Suprapubic skin (tissue), 4 donors: ENCODE data around the gene KIAA0825.

Experiments
- EP300 ChIP-seq: sonication (generic); formaldehyde crosslinking; IDR thresholded peaks from one replicate; pipeline ENCODE4 v1.6.1; 2017; ENCODE audit warnings: antibody characterized with exemption
- POLR2A ChIP-seq, 2 donors: fragments of 450-650 bp; IDR thresholded peaks; one replicate each; pipeline ENCODE4 v1.6.1; 2017; ENCODE audit warnings: antibody characterized with exemption in 2 of 2, mild to moderate bottlenecking in 2 of 2, moderate library complexity in 2 of 2
- POLR2AphosphoS5 ChIP-seq, 3 donors: sonication (generic); formaldehyde crosslinking; IDR thresholded peaks; one replicate each; pipeline ENCODE4 v1.6.1; 2017; ENCODE audit warnings: antibody characterized with exemption in 3 of 3
- TF ChIP-seq, protein P1 (sequence below), 2 donors: fragments of 200-600 bp in 1 of 2; fragments of 450-650 bp in 1 of 2; sonication (generic) in 1 of 2; IDR thresholded peaks; one replicate each; pipeline ENCODE4 v1.5.1; 2016 to 2019; ENCODE audit warnings: antibody characterized with exemption in 2 of 2, mild to moderate bottlenecking in 1 of 2, moderate library complexity in 1 of 2

DNA sequence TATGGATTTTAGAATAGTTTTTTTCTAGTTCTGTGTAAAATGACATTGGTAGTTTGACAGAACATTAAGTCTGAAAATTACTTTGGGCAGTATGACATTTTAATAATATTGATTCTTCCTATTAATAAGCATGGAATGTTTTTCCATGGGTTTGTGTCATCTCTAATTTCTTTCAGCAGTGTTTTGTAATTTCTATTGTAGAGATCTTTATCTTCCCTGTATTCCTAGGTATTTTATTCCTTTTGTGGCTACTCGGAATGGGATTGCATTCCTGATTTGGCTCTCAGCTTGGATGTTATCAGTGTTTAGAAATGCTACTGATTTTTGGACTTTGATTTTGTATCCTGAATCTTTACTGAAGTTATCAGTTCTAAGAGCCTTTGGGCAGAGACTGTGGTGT, 420.4 kb downstream of the KIAA0825 start:
- TF ChIP-seq POLR2A (IDR thresholded peaks at IDR 0.05) (no peak), POLR2AphosphoS5 (IDR thresholded peaks at IDR 0.05) (no peak), EP300 (no peak)
- TF ChIP-seq, protein P1, sequence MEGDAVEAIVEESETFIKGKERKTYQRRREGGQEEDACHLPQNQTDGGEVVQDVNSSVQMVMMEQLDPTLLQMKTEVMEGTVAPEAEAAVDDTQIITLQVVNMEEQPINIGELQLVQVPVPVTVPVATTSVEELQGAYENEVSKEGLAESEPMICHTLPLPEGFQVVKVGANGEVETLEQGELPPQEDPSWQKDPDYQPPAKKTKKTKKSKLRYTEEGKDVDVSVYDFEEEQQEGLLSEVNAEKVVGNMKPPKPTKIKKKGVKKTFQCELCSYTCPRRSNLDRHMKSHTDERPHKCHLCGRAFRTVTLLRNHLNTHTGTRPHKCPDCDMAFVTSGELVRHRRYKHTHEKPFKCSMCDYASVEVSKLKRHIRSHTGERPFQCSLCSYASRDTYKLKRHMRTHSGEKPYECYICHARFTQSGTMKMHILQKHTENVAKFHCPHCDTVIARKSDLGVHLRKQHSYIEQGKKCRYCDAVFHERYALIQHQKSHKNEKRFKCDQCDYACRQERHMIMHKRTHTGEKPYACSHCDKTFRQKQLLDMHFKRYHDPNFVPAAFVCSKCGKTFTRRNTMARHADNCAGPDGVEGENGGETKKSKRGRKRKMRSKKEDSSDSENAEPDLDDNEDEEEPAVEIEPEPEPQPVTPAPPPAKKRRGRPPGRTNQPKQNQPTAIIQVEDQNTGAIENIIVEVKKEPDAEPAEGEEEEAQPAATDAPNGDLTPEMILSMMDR (IDR thresholded peaks at IDR 0.05): no peak
